Mesothelial cell of epicardium (in vitro differentiated cells): ENCODE measurements around the gene PDCD1LG2. TPM values are rescaled to one million over a fixed set of nuclear protein-coding genes. Genes with fewer than 3 reads are reported as not detected.

Experiments used
- DNase-seq, 2 experiments: peaks; one replicate each; pipeline ENCODE4 v3.0.0; 2021; ENCODE audit warnings: low spot score in 2 of 2; ENCODE audit not compliant: unreplicated experiment in 2 of 2
- H3K27ac Mint-ChIP-seq: 2 replicates; pipeline ENCODE4 v1.8.0; 2021; ENCODE audit warnings: mixed read lengths
- H3K27me3 Mint-ChIP-seq: 2 replicates; pipeline ENCODE4 v1.8.0; 2021; ENCODE audit warnings: low read depth, mixed read lengths
- H3K36me3 Mint-ChIP-seq: 2 replicates; pipeline ENCODE4 v1.8.0; 2021; ENCODE audit warnings: mixed read lengths
- H3K4me1 Mint-ChIP-seq: 2 replicates; pipeline ENCODE4 v1.8.0; 2021; ENCODE audit warnings: mixed read lengths
- H3K4me3 Mint-ChIP-seq: 2 replicates; pipeline ENCODE4 v1.8.0; 2021; ENCODE audit warnings: mild to moderate bottlenecking, moderate library complexity, mixed read lengths
- H3K9me3 Mint-ChIP-seq: 2 replicates; pipeline ENCODE4 v1.8.0; 2021; ENCODE audit warnings: mixed read lengths
- CTCF ChIP-seq: fragments of 200-600 bp; sonication (generic); IDR thresholded peaks from one replicate; pipeline ENCODE4 v1.5.0; 2021; ENCODE audit warnings: antibody characterized with exemption; ENCODE audit not compliant: unreplicated experiment
- total RNA-seq: library from RNA; stranded (reverse); gene quantifications from 3 replicates; pipeline ENCODE4 v1.2.1, GENCODE V29; 2021

The PDCD1LG2 gene
- total RNA-seq, 1 donor from 2014 or later = not detected

- Mint-ChIP-seq H3K4me1 (peaks cover 6% of the 10 kb centered on the region), H3K9me3 (no peaks in the 10 kb centered on the region), H3K27me3 (no peaks in the 10 kb centered on the region), H3K4me3 (no peak overlapping the region), H3K36me3 (no peaks in the 10 kb centered on the region), H3K27ac (no peak overlapping the region)
- no peak for TF ChIP-seq CTCF
- DNase-seq = no peak
Observed at GRCh38 chr9:5554254-5554653, 43.9 kb downstream of the PDCD1LG2 start.

GRCh38 chr9:5556101-5556705, 45.9 kb downstream of the PDCD1LG2 start:
- no peak overlapping the region for H3K4me3 Mint-ChIP-seq
- no peak for TF ChIP-seq CTCF
- no peaks in the 10 kb centered on the region for H3K9me3 Mint-ChIP-seq
- peaks cover 6% of the 10 kb centered on the region for H3K4me1 Mint-ChIP-seq
- H3K27ac Mint-ChIP-seq = no peak overlapping the region
- no peaks in the 10 kb centered on the region for H3K27me3 Mint-ChIP-seq
- no peaks in the 10 kb centered on the region for H3K36me3 Mint-ChIP-seq
- DNase-seq = no peak

- H3K27me3 Mint-ChIP-seq = no peaks in the 10 kb centered on the region
- no peaks in the 10 kb centered on the region for H3K36me3 Mint-ChIP-seq
- TF ChIP-seq CTCF = no peak
- no peak overlapping the region for H3K27ac Mint-ChIP-seq
- DNase-seq = no peak
- no peak overlapping the region for H3K4me3 Mint-ChIP-seq
- peaks cover 6% of the 10 kb centered on the region for H3K9me3 Mint-ChIP-seq
- peaks cover under 1% of the 10 kb centered on the region for H3K4me1 Mint-ChIP-seq
Observed at GRCh38 chr9:5557606-5558587, 47.6 kb downstream of the PDCD1LG2 start.

GRCh38 chr9:5559659-5560058, 49.3 kb downstream of the PDCD1LG2 start:
- no peaks in the 10 kb centered on the region for H3K27me3 Mint-ChIP-seq
- no peak for DNase-seq
- no peak for TF ChIP-seq CTCF
- no peak overlapping the region for H3K4me3 Mint-ChIP-seq
- no peak overlapping the region for H3K27ac Mint-ChIP-seq
- H3K9me3 Mint-ChIP-seq = peaks cover 6% of the 10 kb centered on the region
- peaks cover 8% of the 10 kb centered on the region for H3K4me1 Mint-ChIP-seq
- no peaks in the 10 kb centered on the region for H3K36me3 Mint-ChIP-seq

GRCh38 chr9:5560443-5561100, 50.2 kb downstream of the PDCD1LG2 start:
- Mint-ChIP-seq H3K4me1 (peaks cover 8% of the 10 kb centered on the region), H3K9me3 (peaks cover 6% of the 10 kb centered on the region), H3K4me3 (no peak overlapping the region), H3K36me3 (no peaks in the 10 kb centered on the region), H3K27ac (no peak overlapping the region), H3K27me3 (no peaks in the 10 kb centered on the region)
- no peak for DNase-seq
- TF ChIP-seq CTCF = no peak
